Occipital lobe (tissue), 2 donors: ENCODE data around the gene EFHC1. TPM values are rescaled to one million over a fixed set of nuclear protein-coding genes. Genes with fewer than 3 reads are reported as not detected.

Source experiments
- DNase-seq: peaks from one replicate; lab custom pipeline; 2025; lab: John Stamatoyannopoulos, UW
- total RNA-seq: library from RNA; depleted of rRNA; stranded (reverse); fragments of >200 nt; gene quantifications from one replicate; pipeline ENCODE4 v1.2.3, GENCODE V29; 2014

The EFHC1 gene
- total RNA-seq, 1 donor from 2014 or later, result 37.0 TPM

DNA sequence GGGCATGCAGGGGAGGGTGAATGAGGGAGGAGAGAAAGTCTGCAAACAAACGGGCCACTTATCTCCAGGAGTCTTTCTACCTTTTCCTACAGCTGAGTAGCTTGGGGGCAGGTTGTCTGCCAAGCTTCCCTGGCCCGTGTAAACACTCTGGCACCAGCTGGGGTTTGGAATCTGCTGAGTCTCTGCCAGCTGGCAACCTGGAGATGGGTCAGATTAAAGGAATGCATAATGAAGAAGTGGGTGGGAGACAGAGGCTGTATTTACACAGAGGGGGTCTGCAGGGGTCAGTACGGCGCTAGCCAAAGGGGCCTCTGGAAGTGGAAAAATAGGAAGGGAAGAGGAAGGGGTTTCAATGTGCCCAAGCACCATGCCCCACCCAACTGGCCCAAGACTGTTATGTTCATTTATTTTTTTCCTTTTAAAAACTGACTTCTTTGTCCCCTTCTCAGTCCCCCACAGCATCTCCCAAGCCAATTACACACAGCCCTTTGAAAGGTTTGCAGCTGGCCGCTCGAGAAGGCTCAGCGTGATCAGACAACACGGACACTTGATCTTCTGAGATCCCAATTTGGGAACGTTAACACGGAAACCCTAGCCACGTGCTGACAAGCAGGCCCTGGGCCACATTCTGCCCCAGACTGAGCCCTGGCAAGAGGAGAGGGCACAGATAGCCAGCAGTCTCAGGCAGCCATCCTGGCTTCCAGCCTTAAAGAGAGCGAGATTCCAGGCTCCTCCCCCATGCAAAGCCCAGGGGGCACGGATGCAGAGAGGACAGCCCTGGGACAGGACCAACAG, 131.5 kb downstream of the EFHC1 start:
- DNase-seq, result no peak

DNA sequence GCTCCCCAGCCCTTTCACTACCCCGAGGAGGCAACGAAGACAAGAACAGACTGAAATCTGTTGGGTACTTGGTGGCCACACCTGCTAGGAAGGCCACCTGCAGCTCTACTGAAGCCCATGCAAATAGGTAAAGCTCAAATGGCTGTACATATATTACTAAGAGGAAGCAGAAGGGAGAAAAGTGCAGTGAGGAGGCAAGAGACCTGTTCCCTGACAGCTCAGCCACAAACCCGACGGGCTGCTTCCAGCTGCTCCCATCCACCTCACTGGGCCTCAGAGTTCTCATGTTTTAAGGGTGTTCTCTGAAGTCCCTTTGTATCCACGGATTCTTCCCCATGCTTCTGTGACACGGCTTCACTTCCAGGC, 132.1 kb downstream of the EFHC1 start:
- DNase-seq, result no peak

DNA sequence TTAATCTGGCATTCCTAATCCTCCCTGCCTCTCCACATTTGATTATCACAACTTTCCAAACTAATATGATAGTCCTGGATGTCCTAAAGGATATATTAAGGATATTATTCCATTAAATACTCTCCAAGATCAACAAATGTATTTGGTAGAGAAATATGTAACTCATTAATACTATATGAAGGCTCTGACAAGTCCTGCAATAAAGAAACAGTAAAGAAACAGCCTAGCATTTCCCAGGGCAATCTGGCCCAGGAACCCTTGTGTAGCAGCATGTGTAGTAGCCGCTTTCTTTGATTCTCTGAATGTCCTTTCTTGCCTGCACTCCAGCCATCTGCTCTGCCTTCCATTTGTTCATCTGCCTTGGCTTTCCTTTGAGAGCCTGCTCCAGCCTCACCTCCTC, 133.0 kb downstream of the EFHC1 start:
- no peak for DNase-seq

DNA sequence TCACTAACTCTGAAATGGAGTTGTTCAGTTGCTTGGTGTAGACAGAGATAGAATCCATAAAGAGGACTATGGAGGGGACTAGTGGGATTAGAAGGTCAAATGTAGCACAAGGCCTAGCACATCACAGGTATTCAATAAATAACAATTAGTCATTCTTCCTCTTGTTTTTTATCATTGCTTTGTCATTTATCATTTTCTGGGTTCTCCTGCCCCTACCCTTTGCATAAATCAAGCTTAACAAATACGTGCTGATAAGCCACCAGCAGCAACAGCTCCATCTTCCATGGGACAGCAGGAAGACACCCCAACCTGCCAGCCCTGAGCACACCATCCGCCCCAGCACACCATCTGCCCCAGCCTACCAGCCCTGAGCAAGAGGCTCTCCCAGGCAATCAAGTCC, 133.6 kb downstream of the EFHC1 start:
- DNase-seq, result no peak

DNA sequence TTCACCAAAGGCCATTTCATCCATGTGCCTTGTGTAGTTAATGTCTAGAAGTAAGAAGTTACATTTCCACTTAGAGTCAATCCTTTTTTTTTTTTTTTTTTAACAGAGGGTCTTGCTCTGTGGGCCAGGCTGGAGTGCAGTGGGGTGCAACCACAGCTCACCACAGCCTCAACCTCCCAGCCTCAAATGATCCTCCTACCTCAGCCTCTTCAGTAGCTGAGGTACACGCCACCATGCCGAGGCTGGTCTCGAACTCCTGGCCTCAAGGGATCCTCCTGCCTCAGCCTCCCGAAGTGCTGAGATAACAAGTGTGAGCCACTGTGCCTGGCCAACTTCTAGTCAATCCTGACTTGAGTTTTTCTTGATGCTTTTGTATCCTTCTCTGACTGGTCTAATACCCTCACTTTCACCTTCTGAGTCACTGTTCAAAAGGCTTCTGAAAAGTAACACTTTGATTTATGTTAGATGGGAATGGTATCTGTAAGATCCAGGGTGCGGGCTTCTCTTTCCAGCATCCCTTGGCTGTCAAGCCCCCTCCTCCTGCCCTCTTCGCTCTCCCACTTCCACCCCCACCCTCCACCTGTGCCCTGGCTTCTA, 134.6 kb downstream of the EFHC1 start:
- DNase-seq, result no peak

DNA sequence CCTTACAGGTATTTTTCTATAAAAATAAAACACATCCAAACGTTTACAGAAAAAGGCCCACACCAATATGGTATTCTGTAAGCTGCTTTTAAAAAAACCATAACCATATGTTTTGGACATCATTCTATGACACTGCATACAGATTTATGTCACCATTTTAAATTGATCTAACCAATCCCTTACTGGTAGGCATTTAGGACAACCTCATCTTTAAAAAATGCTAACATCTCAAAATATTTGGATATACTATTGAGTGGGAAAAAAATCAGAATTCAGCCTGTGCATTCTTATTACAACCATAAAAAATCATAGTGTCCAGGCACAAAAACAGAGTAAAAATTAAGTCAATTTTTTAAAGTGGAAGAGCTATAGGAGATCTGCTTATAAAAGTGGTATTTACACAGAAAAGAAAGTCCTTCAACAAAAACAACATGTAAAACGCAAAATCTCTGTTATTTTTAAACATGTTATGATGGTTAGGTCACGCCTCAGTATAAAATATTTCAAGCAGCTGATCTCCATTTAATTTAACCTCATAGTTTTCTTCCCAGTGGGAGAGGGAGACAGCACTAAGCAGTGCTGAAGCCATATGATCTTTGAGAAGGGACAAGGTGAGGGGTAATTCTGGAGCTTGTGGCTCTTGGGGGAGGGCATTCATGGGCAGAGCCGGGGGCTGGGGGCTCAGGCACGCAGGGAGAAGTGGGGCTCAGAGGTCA, 135.5 kb downstream of the EFHC1 start:
- DNase-seq, result no peak

DNA sequence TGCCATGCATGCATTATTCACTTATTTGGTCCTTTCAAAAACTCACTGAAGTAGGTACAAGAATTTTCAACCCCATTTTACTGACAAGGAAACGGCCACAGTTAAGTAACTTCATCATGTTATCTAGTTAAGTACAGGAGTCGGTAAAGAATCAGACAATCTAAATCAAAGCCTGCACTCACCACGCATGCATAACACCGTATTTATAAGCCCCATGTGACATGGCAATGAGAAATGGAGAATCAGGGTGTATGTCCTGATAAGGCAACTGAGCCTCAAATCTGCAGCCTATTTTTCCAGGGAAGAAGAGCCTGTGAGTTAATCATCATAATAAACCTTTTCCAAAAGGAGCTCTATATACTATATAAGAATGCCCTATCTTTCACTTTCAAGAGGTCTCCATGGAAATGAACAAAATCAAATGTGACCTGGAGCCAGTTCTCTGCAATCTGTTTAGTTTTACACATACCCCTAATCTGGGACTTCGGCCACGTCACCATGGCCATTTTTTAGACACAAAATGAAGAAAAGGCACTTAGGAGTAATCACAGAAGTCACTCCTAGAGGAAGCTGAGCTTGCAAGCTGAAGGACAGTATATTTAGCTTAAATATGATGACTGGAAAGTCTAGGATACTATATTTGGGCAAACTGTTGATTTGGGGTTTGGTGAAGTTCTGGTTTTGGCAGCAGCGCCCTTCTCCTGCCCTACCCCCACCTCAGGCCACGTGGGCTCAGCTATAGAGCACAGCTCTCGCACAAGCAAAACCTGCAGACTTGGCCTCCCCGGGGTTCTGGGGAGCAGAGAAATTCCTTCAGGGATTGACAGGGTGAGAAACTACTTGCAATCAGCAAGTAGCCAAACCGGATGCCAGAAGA, 137.5 kb downstream of the EFHC1 start:
- no peak for DNase-seq

DNA sequence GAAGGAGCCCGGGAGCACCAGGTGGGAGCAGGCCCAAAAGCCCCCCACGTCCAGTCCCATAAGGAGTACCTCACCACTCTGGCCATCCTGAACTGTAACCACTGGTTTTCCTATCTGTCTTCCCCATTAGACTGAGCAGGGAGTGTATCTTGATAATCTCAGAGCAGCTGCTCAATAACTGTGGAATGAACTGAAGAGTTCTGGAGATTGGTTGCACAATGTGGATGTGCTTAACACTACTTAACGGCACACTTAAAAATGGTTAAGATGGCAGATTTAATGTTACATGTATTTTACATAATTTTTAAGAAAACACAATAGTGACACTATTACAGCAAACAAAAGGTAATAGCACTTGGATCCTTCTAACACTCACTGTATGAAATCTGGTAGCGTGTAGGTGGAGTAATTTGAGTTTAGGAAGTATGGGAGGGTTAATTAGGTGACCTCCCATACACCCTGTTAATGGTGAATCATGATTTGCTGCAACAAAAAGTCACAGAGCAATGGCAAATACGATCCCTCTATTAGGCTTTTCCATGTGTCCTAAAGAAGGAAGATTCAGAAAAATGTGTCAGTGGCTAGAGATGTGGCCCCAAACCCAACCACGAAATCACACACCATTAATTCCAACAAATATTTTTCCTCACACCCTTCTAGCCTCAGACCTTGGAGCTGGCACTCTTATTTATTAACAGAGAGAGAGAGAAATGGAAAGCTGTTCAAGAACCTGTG, 138.3 kb downstream of the EFHC1 start:
- no peak for DNase-seq

DNA sequence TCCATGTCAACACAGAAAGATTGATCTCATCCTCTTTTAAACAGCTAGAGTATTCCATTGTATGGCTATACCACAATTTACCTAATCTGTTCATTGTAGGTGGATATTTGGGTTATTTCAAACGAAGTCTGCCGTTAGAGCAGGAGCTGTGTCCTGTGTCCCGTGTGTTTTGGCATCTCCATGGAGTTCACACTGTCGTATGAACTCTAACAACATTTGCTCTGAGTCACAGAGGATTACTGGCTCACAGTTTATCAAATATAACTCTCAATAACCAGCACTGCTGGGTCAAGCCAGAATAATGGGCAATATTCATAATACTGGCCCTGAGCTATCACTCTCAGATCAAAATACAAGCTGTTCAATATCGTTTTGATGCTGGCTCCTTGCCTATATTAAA, 140.3 kb downstream of the EFHC1 start:
- no peak for DNase-seq

DNA sequence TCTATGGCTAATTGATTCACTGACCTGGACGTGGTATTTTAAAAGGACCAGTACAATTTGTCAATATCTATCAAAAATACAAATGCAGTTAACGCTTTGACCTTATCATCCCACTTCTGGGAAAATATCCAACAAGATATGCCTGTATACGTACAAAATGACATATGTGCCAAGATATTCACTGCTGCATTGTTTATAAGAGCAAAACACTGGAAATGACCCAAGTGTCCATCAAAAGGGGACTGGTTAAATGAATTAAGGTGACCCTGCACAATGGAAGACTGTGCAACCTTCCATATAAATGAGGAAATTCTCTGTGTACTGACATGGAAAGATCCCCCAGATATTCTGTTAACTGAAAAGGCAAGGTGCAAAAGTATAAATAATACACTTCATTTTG, 142.8 kb downstream of the EFHC1 start:
- no peak for DNase-seq

DNA sequence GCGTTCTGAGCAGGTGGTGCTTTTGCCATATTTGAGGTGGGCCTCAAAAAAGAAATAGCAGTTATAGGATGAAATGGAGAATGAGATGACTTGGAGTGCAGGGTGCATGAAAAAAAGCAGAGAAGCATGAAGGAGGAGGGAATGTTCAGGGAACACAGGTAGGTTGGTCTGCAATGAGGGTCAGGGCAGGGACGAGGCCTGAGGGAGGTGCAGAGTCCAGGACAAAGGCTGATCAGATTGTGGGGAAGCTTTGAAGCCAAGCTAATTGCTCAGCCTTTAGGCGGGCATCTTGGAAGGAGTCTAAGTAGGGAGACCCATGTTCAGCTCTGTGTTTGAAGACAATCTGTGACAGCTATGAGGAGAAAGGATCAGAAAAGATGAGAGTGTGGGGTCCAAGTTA, 144.7 kb downstream of the EFHC1 start:
- DNase-seq, result no peak

DNA sequence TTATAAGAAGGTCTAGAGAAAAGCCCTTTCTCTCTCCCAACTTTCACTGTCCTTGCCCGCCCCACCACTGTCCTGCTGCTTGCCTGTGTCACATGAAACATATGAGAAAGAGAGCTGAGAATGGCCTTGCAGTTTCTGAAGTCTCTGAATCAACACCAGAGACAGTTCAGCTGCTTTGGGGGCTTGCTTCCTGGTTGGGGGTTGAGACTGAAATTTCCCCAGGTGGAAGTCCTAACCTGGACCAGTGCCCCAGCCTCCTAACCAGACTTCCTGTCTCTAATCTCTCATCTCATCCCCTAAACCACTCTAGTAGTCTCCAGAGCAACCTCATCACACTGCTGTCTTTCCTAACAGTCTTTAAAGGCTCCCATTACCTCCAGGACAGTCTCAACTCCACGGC, 146.1 kb downstream of the EFHC1 start:
- DNase-seq, result no peak

DNA sequence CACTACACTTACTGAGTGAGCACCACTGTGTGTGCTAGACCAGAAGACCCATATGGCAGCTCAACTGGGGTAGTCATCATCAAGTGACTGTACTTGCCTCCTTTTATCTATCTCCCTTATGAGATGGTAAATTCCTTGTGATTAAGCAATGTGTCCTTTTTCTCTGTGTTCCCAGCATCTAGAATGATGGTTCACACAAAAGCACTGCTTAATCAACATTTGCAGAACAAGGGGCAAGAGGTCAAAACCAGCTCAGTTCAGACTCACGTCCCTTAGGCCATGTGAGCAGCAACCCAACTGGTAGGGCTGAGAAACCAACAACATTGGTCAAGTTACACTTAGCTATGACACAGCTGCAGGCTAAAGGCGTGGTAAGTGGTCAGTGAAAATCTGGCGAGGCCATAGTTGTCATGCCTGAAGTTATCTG, 146.7 kb downstream of the EFHC1 start:
- DNase-seq, result no peak

DNA sequence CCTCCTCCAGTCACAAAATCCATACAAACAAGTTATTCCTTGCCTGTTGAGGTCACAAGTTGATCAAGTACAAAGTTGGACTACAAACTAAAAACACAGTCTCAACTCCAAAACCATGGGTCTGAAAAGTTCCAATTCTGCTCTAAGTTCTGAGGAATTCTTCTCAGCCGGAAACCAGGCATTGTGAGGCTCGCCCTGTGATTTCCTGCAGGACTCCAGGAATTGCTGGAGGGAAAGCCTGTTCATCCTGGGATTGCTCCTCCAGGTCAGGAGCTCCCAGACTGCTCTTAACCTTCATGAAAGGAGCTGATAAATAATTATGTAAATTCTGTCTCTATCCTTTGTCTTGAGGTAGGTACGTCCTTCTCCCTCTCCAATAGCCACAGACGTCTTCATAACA, 148.2 kb downstream of the EFHC1 start:
- DNase-seq, result no peak

DNA sequence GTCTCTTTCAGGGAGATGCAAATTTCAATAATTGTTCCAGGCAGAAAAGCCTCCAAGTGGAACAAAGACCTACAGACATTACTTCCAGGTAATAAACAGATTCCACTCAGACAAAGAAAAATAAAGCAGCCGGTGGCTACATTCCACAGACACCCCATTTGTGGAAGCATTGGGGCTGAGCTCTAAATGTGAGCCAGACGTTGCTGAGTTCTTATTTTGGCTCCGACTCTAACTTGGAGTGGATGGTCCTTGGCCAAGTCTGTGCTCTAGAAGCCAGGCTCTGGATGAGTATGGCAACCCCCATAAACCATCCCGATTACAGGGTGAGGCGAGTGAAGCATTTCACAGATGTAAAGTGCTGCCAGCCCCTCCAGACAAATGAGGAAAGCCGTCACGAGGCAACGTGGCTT, 150.2 kb downstream of the EFHC1 start:
- DNase-seq, result no peak

DNA sequence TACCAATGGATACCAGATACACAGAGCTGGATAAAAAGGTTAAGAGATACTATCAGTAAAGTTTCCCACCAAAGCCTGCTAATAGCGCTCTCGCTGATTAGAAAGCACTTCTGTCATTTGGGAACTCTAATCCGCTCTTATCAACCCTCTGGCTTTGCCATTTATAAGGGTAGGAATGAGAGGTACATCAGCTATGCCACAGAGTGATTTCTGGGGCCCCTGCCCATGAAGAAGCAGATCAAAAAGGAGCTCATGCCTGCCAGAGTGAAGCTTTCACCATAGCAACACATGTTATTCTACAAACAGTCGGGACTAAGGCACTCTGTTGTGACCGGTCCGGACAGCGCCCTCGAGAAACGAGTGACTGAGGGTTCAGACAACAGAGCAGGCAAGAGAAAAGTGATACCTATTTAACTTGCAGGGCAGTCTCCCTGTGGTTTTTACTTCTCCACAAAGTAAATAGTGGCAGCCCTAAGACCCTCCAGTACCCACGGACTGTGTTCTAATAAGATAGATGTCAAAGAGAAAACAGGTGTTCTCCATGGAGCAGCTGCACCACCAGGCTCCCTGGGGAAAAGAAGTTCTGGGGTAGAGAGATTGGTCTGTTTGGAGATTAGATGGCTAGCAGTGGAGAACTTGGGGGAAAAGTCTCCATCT, 151.1 kb downstream of the EFHC1 start:
- no peak for DNase-seq

DNA sequence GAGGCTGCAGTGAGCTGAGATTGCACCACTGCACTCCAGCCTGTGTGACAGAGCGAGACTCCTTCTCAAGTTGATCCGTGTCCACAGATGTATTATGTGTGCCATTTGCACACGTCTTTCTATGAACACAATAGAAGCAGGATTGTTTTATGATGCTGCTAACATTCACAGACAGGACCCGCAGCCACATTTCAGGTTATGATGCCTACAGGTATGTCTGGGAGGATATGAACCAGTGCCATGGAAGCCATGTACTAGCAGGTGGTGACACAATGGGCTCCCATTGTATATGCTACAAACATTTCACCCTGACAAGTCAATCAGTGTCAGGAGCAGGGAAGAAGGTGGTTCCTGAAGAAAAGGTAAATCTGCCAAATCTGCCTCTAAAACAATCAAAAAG, 152.4 kb downstream of the EFHC1 start:
- no peak for DNase-seq

DNA sequence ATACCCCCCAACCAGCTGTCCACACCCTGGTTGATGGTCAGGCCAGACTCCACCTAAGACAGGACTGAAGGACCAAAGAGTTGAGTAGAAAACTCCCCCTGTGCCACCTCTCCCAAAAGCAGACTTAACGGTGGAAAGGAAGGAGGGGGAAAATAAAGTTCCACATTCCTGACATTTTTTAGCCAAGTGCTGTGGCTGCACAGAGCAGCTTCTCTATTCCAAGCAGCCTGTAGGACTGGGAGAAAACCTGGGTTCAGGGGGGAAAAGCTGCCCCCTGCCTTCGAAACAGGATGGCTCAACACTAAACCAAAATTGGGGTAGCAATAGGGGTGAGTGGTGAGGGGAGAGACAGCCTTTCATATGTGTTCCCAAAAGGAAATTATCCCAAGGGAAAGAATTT, 153.2 kb downstream of the EFHC1 start:
- DNase-seq, result no peak
